ENCODE results near the gene HACD3. TPM values are rescaled to one million over a fixed set of nuclear protein-coding genes. Genes with fewer than 3 reads are reported as not detected.
A peak's percentile ranks its signal among the peaks of the same experiment; 100 is the strongest.

HACD3 gene
- total and polyA plus RNA-seq, 9 of the 15 experiments (the other 6 are each of a cell fraction or from before 2014, with no cell fraction given): 48.1 to 117 (median 72.8) TPM

- TF ChIP-seq PCBP2 (IDR thresholded peaks at IDR 0.05; ENCODE audit: low read depth, low read length, poor library complexity, severe bottlenecking) (no peak), JUND (IDR thresholded peaks at IDR 0.05; ENCODE audit: borderline replicate concordance, low read depth, low read length) (no peak), JUND (tag; IDR thresholded peaks at IDR 0.05; ENCODE audit: borderline replicate concordance, low read depth, low read length) (no peak), MCM2 (IDR thresholded peaks at IDR 0.05; ENCODE audit: low read depth) (no peak), NCOA6 (IDR thresholded peaks at IDR 0.05) (0 out of 2 replicates have a peak, but pooled peaks have one; percentile 37), MAFF (IDR thresholded peaks at IDR 0.05; ENCODE audit: low read length) (no peak), CXXC5 (CRISPR knock-in tag; IDR thresholded peaks at IDR 0.05) (peak; percentile 83), PURB (CRISPR knock-in tag; IDR thresholded peaks at IDR 0.05; ENCODE audit: low read depth) (no peak), ZNF133 (CRISPR knock-in tag; IDR thresholded peaks at IDR 0.05) (no peak), ZNF699 (CRISPR knock-in tag; IDR thresholded peaks at IDR 0.05; ENCODE audit: insufficient replicate concordance) (no peak), SMARCE1 (IDR thresholded peaks at IDR 0.05) (no peak), RNF2 (IDR thresholded peaks at IDR 0.05) (peak; percentile 73; the same call in 1 of the 2 replicates), XRCC4 (IDR thresholded peaks at IDR 0.05; ENCODE audit: extremely low read depth, insufficient read depth, insufficient read length) (no peak), HDAC6 (IDR thresholded peaks at IDR 0.05; ENCODE audit: low read depth, low read length) (0 out of 2 replicates have a peak, but pooled peaks have one; percentile 80), ZSCAN32 (CRISPR knock-in tag; IDR thresholded peaks at IDR 0.05) (no peak), PBX2 (CRISPR knock-in tag; IDR thresholded peaks at IDR 0.05; ENCODE audit: low read depth) (no peak), PBX2 (tag; conservative IDR thresholded peaks at IDR 0.05; ENCODE audit: low read depth) (no peak), TAL1 (IDR thresholded peaks at IDR 0.05) (no peak), NKRF (IDR thresholded peaks at IDR 0.05; ENCODE audit: borderline replicate concordance) (peak; percentile 63), NEUROD1 (IDR thresholded peaks at IDR 0.05; ENCODE audit: borderline replicate concordance, low read depth, low read length, partially characterized antibody) (peak; percentile 28), SUPT5H (IDR thresholded peaks at IDR 0.05) (peak; percentile 84), ZFP91 (CRISPR knock-in tag; IDR thresholded peaks at IDR 0.05) (no peak)
Observed at GRCh38 chr15:65530318-65531111, at the start of gene HACD3 (continued).

All from K562 (cell line).